Measurements from ENCODE around the gene KLHL17. TPM values are rescaled to one million over a fixed set of nuclear protein-coding genes. Genes with fewer than 3 reads are reported as not detected.
A peak's percentile ranks its signal among the peaks of the same experiment; 100 is the strongest.

The KLHL17 gene
- total RNA-seq, 1 experiment from 2014 or later, result 66.9 TPM

DNA sequence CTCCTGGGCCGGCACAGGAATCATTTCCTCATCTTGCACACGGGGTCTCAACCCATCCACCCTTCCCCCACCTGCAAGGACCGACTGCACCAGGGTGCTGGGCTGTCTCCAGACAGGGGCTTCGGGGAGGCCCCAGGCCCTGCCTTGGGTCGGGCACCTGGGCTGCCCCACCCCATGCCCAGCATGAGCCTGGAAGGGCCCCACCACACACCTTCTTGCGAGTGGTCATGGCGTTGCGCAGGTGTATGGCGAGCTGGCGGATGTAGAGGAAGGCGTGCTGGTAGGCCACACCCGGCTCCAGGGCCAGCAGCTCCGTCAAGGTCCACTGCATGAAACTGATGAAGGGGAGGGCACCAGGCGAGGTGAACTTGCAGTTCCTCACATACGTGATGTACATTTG lies 8.2 kb upstream of the KLHL17 start (continued):
- TF ChIP-seq, protein P1, sequence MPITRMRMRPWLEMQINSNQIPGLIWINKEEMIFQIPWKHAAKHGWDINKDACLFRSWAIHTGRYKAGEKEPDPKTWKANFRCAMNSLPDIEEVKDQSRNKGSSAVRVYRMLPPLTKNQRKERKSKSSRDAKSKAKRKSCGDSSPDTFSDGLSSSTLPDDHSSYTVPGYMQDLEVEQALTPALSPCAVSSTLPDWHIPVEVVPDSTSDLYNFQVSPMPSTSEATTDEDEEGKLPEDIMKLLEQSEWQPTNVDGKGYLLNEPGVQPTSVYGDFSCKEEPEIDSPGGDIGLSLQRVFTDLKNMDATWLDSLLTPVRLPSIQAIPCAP (CRISPR knock-in tag; IDR thresholded peaks at IDR 0.05), result no peak
- TF ChIP-seq, protein P2, sequence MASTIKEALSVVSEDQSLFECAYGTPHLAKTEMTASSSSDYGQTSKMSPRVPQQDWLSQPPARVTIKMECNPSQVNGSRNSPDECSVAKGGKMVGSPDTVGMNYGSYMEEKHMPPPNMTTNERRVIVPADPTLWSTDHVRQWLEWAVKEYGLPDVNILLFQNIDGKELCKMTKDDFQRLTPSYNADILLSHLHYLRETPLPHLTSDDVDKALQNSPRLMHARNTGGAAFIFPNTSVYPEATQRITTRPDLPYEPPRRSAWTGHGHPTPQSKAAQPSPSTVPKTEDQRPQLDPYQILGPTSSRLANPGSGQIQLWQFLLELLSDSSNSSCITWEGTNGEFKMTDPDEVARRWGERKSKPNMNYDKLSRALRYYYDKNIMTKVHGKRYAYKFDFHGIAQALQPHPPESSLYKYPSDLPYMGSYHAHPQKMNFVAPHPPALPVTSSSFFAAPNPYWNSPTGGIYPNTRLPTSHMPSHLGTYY (CRISPR knock-in tag; IDR thresholded peaks at IDR 0.05), result no peak

DNA sequence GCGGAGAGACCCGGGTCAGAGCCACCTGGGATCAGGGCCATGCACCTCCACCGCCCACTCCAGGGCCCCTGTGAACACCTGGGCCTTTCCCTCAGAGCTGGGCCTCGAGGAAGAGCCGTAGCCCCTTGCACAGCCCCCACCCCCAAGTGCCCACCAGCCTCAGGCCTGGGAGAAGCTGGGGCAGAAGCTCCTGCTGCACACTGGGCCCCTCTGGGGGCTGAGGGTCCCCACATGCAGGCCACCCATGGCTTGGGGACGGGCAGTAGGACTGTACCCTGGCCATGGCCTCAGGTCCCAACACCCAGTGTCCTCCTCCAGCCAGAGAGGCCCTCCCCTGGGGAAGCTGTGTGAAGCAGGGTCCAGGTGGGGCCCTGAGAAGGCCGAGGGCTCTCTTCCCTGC lies 7.8 kb upstream of the KLHL17 start:
- ATAC-seq (no peak), DNase-seq (ENCODE audit: low spot score) (no peak)
- TF ChIP-seq RORB (CRISPR knock-in tag; IDR thresholded peaks at IDR 0.05) (no peak), EMX1 (CRISPR knock-in tag; IDR thresholded peaks at IDR 0.05) (no peak), TEAD1 (CRISPR knock-in tag; IDR thresholded peaks at IDR 0.05) (no peak), HMGA2 (CRISPR knock-in tag; IDR thresholded peaks at IDR 0.05) (no peak), FOXP1 (CRISPR knock-in tag; IDR thresholded peaks at IDR 0.05; ENCODE audit: borderline replicate concordance) (no peak)
- TF ChIP-seq, protein P3, sequence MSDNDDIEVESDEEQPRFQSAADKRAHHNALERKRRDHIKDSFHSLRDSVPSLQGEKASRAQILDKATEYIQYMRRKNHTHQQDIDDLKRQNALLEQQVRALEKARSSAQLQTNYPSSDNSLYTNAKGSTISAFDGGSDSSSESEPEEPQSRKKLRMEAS (CRISPR knock-in tag; IDR thresholded peaks at IDR 0.05), result no peak
- H3K4me3 Mint-ChIP-seq, result no peak overlapping the region
- peaks cover 50% of the 10 kb centered on the region for H3K36me3 Mint-ChIP-seq
- no peaks in the 10 kb centered on the region for H3K9me3 Mint-ChIP-seq
- ChIA-PET POLR2A (no interaction called here), CTCF (interaction anchor here (2.4 kb wide), 1 partner anchor 12 kb away, joined by 28 read pairs; no protein-coding TSS in a partner anchor)
- no peaks in the 10 kb centered on the region for H3K27me3 Mint-ChIP-seq (ENCODE audit: low read depth)
- H3K27ac Mint-ChIP-seq, result no peak overlapping the region
- H3K4me1 Mint-ChIP-seq, result peaks cover 2% of the 10 kb centered on the region

DNA sequence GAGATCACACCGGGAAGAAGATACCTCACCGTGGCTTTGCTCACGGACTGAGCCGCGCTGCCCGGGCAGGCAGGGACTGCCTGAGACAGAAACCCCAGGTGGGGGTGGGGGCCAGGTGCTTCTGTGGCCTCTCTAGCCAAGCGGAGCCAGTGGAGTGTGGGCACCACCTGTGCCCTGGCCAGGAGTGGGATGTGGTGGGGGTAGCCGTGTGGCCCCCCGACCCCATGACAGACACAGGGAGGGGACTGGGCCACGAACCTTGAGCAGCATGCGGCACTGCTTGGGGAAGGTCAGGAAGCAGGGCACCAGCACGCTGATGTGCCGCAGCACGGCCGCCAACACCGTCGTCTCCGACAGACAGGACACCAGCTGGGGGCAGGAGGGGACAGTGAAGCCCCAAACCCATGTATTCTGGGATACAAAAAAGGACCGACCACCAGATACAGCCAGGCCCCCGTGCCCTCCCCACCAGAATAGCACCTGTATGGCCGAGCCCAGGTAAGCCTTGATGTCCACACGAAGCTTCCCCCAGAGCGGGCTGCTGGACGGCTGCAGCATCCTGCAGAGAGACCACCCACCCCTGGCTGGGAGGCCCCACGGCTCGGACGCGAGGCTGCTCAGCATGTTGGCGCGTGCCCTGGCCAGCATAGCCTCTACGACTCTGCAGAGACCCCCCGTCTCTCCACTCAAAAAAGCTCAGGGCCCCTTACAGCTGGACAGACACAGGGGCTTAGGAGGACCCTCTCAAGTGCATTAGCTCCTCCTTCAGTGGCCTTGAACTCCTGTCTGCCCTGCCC lies 6.7 kb upstream of the KLHL17 start:
- DNase-seq (ENCODE audit: low spot score) (no peak), ATAC-seq (no peak)
- no peaks in the 10 kb centered on the region for H3K9me3 Mint-ChIP-seq
- CTCF ChIA-PET, result no interaction called here
- H3K27ac Mint-ChIP-seq, result no peak overlapping the region
- no peaks in the 10 kb centered on the region for H3K27me3 Mint-ChIP-seq (ENCODE audit: low read depth)
- POLR2A ChIA-PET, result interaction anchor here (0.9 kb wide), 1 partner anchor 12 kb away, joined by 3 read pairs; no protein-coding TSS in a partner anchor
- TF ChIP-seq, protein P4, sequence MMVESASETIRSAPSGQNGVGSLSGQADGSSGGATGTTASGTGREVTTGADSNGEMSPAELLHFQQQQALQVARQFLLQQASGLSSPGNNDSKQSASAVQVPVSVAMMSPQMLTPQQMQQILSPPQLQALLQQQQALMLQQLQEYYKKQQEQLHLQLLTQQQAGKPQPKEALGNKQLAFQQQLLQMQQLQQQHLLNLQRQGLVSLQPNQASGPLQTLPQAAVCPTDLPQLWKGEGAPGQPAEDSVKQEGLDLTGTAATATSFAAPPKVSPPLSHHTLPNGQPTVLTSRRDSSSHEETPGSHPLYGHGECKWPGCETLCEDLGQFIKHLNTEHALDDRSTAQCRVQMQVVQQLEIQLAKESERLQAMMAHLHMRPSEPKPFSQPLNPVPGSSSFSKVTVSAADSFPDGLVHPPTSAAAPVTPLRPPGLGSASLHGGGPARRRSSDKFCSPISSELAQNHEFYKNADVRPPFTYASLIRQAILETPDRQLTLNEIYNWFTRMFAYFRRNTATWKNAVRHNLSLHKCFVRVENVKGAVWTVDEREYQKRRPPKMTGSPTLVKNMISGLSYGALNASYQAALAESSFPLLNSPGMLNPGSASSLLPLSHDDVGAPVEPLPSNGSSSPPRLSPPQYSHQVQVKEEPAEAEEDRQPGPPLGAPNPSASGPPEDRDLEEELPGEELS (CRISPR knock-in tag; IDR thresholded peaks at IDR 0.05), result 0 out of 2 replicates have a peak, but pooled peaks have one; percentile 6
- no peak for TF ChIP-seq MXD4 (CRISPR knock-in tag; IDR thresholded peaks at IDR 0.05; ENCODE audit: borderline replicate concordance)
- no peak for TF ChIP-seq NFATC4 (CRISPR knock-in tag; IDR thresholded peaks at IDR 0.05)
- TF ChIP-seq ZNF416 (CRISPR knock-in tag; IDR thresholded peaks at IDR 0.05), result no peak
- TF ChIP-seq ZNF423 (CRISPR knock-in tag; IDR thresholded peaks at IDR 0.05), result no peak
- H3K4me1 Mint-ChIP-seq, result peaks cover 11% of the 10 kb centered on the region
- no peak overlapping the region for H3K4me3 Mint-ChIP-seq
- peaks cover 49% of the 10 kb centered on the region for H3K36me3 Mint-ChIP-seq

DNA sequence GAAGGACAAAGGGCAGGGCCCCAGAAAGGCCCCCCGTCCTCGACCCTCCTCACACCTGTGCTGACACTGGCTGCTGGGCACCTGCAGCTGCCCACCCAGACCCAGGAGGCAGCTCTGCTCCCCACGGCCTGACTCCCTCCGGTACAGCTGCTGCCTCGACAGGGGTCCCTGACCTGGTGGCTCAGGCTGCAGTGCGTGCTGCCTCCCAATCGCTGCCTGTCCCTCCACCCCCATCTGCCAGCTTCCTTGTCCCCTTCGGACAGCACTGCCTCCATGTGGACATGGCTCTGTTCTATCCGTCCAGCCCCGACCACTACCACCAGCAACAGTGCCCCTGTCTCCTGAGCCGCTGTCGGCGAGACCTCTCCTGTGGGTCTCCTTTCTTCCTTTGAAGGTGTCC lies 5.5 kb upstream of the KLHL17 start:
- peaks cover 4% of the 10 kb centered on the region for H3K27me3 Mint-ChIP-seq (ENCODE audit: low read depth)
- no peak overlapping the region for H3K4me3 Mint-ChIP-seq
- DNase-seq (ENCODE audit: low spot score), result no peak
- POLR2A ChIA-PET, result no interaction called here
- H3K36me3 Mint-ChIP-seq, result peaks cover 40% of the 10 kb centered on the region
- CTCF ChIA-PET, result no interaction called here
- peaks cover 11% of the 10 kb centered on the region for H3K4me1 Mint-ChIP-seq
- TF ChIP-seq, protein P5, sequence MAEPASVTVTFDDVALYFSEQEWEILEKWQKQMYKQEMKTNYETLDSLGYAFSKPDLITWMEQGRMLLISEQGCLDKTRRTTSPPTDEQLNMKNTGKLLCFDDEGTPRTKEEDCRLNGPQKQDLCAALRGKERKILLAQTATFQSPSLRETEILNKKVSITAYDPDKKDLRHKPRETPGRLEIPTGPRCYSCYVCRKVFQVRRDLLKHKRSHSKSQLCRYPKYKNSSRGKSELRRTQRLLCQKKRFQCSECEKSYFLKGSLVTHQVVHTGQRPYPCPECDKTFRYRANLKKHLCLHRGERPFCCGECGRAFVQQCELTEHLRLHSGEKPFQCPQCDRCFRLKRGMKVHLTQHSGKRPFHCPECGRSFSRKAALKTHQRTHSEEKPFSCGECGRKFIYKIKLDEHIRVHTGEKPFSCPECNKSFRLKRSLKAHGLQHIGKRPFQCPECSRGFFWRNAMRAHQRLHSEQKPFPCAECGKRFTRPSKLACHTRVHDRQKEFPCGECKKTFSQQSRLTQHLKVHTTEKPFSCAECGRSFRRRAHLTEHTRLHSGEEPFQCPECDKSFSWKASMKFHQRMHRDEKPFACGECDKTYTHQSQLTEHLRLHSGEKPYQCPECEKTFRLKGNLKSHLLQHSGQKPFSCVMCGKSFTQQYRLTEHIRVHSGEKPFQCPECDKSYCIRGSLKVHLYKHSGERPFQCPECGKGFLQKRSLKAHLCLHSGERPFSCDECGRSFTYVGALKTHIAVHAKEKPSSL (CRISPR knock-in tag; conservative IDR thresholded peaks at IDR 0.05), result no peak
- TF ChIP-seq ZNF263 (CRISPR knock-in tag; IDR thresholded peaks at IDR 0.05; ENCODE audit: low read depth), result no peak
- TF ChIP-seq, protein P2 (CRISPR knock-in tag; IDR thresholded peaks at IDR 0.05), result no peak
- TF ChIP-seq, protein P1 (CRISPR knock-in tag; IDR thresholded peaks at IDR 0.05), result no peak
- TF ChIP-seq, protein P6, sequence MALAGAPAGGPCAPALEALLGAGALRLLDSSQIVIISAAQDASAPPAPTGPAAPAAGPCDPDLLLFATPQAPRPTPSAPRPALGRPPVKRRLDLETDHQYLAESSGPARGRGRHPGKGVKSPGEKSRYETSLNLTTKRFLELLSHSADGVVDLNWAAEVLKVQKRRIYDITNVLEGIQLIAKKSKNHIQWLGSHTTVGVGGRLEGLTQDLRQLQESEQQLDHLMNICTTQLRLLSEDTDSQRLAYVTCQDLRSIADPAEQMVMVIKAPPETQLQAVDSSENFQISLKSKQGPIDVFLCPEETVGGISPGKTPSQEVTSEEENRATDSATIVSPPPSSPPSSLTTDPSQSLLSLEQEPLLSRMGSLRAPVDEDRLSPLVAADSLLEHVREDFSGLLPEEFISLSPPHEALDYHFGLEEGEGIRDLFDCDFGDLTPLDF (CRISPR knock-in tag; IDR thresholded peaks at IDR 0.05), result no peak
- no peaks in the 10 kb centered on the region for H3K9me3 Mint-ChIP-seq
- no peak for ATAC-seq
- H3K27ac Mint-ChIP-seq, result no peak overlapping the region
